GM12874 (cell line): ENCODE measurements around the gene SLC12A8.

Experiments used
- CTCF ChIP-seq: IDR thresholded peaks from 2 replicates; pipeline ENCODE4 v1.5.1; 2011; ENCODE audit warnings: low read depth, mild to moderate bottlenecking, control low read depth, low read length, moderate library complexity; ENCODE audit not compliant: insufficient read depth

The SLC12A8 gene

DNA sequence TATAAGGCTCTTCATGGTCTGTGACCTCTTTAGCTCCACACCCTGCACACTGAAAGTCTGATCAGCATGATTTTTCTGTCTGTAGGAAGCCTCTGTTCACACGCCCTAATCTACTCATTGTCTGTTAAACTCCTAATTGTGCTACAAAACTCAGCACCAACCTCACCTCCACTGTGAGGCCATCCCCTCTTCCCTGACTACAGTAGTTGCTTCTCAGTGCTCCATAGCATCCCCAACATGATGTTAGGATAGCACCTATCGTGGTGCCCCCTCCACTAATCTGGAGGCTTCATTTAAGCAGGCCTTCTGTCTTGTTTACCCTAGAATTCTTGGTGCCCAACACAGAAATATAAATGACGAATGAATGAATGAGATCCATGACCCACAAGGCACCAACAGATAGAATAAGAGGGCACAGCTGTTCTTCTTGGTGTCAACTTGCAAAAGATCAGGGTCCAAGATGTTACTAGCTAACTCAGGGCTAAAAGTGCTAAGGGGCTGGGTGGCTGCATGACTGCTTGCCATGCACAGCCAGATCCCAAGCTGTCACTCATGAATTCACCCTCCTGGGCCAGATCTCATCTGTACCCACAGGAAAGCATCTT is 101.6 kb downstream of the SLC12A8 start:
- no peak for TF ChIP-seq CTCF

- no peak for TF ChIP-seq CTCF
These were observed 102.3 kb downstream of the SLC12A8 start for GRCh38 chr3:125110016-125110875.

DNA sequence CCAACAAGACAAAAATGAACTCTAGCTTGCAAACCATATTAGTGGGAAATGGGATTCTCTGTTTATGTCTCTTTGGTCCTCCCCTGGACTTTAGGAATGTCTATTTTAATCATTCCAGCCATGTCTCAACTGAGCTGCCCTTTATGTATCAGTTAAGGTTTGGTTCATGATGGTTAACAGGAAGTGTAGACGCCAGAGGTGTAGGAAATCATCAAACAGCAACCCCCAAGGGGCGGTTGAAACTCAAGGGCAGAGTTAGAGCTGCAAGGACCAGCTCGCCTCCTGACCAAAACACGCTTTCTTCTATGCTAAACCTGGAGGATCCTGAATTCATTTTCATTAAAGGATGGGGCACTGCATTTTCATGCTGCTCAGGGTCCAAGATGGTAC is 103.0 kb downstream of the SLC12A8 start:
- TF ChIP-seq CTCF = no peak

DNA sequence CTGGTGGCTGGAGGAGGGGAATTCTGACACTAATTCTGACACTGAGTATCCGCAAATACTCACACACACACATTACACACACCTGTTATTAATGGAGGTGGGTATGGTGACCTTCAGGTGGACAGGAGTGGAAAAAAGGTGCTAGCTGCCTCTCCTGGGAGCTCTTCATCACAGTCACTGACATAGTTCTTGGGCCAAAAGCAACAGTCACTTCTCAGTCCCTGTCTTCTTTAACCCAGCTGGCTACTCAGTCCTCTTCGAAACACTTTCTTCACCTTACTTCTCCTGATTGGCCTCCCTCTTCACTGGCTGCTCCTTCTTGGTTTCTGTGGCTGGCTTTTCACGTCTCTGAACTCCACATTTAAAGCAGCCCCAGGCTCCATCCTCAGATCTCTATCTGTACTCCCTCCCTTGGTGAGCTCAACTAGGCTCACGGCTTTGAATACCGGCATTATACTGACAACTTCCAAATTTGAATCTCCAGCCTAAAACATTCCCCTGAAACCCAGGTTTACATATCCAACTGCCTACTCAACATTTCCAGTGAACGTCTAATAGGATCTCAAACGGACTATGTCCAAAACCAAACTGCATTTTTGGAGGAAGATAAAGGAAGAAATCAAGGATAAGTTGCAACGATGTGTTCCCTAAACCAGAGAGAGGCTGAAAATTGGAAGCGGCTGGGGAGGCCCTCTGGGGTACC is 103.6 kb downstream of the SLC12A8 start:
- TF ChIP-seq CTCF = no peak

DNA sequence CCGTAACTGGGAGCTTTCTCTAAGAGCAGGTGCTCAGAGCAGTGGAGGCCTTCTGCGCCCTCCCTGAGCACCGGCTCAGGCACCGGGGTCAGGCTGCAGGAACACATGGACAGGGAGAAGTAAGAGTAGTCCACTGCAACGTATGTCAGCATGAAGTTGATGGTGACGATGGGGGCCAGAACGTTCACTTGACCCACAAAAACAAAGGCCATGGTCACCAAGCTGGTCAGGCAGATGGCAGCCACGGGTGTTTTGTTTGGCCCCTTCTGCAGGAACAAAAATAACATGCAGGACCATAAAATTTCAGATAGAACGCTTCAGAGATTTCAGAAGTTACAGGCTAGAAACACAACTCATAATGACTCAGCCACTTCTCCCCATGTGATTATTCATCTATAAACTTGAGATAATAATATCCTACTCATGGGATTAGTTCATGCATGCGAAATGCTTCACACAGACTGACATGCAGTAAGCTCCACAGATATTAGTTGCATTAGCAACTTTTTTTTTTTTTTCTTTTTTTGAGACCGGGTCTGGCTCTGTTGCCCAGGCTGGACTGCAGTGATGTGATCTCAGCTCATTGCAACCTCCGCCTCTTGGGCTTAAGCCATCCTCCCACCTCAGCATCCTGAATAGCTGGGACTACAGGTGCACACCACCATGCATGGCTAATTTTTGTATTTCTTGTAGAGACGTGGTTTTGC is 104.5 kb downstream of the SLC12A8 start:
- no peak for TF ChIP-seq CTCF

DNA sequence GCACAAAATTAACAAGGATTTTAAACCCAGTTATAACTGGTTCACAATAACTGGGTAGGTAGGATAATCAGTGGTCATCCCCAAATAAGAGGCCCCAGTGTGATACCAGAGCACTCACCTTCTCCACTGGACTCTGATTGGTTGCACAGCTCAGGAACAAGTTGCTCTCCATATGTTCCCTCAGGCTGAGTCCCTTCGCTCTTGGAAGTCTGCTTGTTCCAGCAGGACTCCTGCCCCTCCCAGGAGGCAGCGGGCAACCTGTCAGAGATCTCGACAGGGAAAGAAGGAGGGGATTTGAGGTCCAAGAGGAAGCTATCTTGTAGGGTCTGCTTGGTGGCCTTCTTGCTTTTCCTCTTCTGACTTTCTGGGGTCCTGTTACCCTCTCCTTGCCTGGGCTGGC is 105.2 kb downstream of the SLC12A8 start:
- TF ChIP-seq CTCF = no peak

DNA sequence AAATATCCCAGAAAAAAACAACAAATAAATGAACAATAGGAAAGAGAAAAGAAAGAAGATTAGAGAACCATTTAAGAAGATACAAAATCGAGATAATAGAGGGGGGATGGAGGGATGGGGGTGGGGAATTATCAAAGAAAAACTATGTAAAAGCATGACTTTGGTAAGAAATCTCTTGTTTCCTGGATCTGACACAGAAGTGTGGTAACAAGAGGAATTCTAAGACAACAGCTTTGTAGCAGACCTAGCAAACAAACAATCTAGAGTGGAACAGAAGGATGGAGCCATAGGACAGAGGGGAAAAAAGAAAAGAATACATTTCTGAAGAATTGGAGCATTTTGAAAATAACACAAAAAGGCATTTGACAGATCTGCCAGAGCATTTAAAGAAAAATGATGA is 107.4 kb downstream of the SLC12A8 start:
- TF ChIP-seq CTCF = no peak
